Fibroblast of villous mesenchyme (primary cell): ENCODE data around the gene E2F1. TPM values are rescaled to one million over a fixed set of nuclear protein-coding genes. Genes with fewer than 3 reads are reported as not detected.
A peak's percentile ranks its signal among the peaks of the same experiment; 100 is the strongest.
"Not testable (repeated sequence)": the region's sequence is repeated elsewhere in the genome, so short reads cannot be mapped to it uniquely, and the experiment has no call there.

Experiments
- DNase-seq: peaks from one replicate; pipeline ENCODE4 v3.0.0-alpha.2; 2010; ENCODE audit warnings: low read depth
- H3K4me3 ChIP-seq: 2 replicates; pipeline ENCODE4 v1.5.1; 2011; ENCODE audit warnings: low read depth, mild to moderate bottlenecking, low read length
- CTCF ChIP-seq: IDR thresholded peaks from 2 replicates; pipeline ENCODE4 v1.5.1; 2012; ENCODE audit warnings: low read depth, mild to moderate bottlenecking, low read length; ENCODE audit not compliant: insufficient read depth
- total RNA-seq: library from RNA; depleted of rRNA; stranded (reverse); fragments of >200 nt; gene quantifications from 2 replicates; pipeline ENCODE4 v1.2.3, GENCODE V29; 2012

E2F1 gene
- total RNA-seq, 1 donor, result 7.3 TPM

GRCh38 chr20:33646191-33646590, 40.0 kb downstream of the E2F1 start:
- no peak for DNase-seq
- TF ChIP-seq CTCF, result no peak

GRCh38 chr20:33645396-33645795, 40.8 kb downstream of the E2F1 start:
- DNase-seq, result no peak
- no peak overlapping the region for H3K4me3 ChIP-seq
- TF ChIP-seq CTCF, result no peak

More at GRCh38 chr20:33646191-33646590, 40.0 kb downstream of the E2F1 start:
- no peak overlapping the region for H3K4me3 ChIP-seq

GRCh38 chr20:33645072-33645358, 41.2 kb downstream of the E2F1 start:
- DNase-seq, result peak; percentile 55
- no peak overlapping the region for H3K4me3 ChIP-seq
- TF ChIP-seq CTCF, result no peak

DNA sequence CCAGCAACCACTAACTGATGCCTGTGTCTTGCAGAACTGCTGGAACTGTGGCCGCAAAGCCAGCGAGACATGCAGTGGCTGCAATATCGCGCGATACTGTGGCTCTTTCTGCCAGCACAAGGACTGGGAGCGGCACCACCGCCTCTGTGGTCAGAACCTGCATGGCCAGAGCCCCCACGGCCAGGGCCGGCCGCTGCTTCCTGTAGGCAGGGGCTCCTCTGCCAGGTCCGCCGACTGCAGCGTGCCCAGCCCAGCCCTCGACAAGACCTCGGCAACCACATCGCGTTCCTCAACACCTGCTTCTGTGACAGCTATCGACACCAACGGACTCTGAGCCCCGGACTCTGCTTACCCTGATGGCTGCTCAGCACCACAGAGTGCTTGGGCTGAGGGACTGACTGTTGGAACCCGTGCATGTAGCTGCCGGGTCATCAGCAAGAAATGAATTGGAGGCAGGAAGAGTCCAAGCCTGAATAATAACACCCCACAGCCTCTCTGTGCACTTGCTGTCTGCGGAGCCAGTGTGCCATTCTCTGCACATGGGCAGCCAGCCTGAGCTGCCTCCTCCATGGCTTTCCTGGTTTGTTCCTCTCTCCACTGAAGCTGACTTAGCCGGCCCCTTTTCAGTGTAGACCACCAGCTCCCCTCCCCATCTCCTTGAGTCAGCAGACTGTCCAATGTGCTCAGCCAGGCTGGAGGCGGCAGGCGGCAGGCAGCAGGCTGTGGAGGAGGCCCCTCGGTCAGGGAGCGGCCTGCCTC, 41.7 kb downstream of the E2F1 start:
- H3K4me3 ChIP-seq, result no peak overlapping the region
- no peak for DNase-seq
- TF ChIP-seq CTCF, result no peak

GRCh38 chr20:33640287-33640686, 45.9 kb downstream of the E2F1 start:
- DNase-seq, result peak; percentile 84
- H3K4me3 ChIP-seq, result no peak overlapping the region
- TF ChIP-seq CTCF, result no peak

DNA sequence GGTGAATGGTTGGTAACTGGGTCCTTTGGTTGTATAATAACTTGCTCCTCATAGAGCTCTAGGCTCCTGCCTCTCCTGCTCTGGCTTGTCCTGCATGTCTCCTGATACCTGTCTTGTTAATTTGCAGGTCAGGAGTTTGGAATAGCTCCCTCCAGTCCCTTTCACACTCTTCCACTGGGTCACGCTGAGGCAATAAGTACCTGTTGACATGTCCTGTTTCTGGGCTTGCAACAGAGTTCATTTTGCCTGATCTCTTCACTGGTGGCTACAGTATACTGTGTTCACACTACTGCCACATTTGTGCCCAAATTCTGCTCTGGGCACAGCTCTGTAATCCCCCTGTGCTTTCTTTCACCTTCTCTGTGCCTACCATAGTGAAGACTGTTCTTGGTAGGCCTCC, 49.4 kb downstream of the E2F1 start:
- H3K4me3 ChIP-seq, result no peak overlapping the region
- no peak for DNase-seq
- no peak for TF ChIP-seq CTCF

DNA sequence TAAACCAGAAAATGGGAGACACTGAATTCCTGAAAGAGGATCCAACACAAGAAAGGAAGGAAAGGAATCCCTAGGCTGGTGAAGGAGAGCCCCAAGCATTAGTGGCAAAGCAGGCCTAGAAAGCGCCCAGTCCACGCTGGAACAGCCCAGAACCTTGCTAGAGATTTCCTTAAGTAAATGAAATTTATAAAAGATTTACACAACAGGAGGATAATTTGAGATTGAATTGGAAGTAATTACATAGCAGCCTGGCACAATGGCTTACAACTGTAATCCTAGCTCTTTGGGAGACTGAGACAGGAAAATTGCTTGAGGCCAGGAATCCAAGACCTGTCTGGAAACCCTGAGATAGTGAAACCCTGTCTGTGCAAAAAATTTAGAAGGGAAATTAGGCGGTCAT, 50.8 kb downstream of the E2F1 start:
- TF ChIP-seq CTCF, result no peak
- DNase-seq, result no peak

DNA sequence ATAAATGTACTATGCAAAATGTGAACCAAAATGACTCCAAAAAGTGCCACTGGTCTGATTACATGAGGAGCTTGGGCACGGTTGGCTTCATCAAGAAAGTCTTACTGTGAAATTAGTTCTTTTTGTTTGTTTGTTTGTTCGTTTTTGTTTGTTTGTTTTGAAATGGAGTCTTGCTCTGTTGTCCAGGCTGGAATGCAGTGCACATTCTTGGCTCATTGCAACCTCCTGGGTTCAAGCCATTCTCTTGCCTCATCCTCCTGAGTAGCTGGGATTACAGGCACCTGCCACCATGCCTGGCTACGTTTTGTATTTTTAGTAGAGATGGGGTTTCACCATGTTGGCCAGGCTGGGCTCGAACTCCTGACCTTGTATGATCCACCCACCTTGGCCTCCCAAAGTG, 54.3 kb downstream of the E2F1 start:
- not testable (repeated sequence) for DNase-seq, H3K4me3 ChIP-seq

More for the DNA sequence above, 50.8 kb downstream of the E2F1 start:
- H3K4me3 ChIP-seq, result no peak overlapping the region
